GM10248 (cell line): Measurements from ENCODE around the gene DDX6.

Source experiments
- CTCF ChIA-PET: fragments of 300-600 bp; sonication (Branson Sonifier 250); formaldehyde crosslinking; extraction: SDS; loops from one replicate; lab custom pipeline; 2021; ENCODE audit warnings: antibody characterized with exemption; lab: Yijun Ruan, JAX
- POLR2A ChIA-PET: fragments of 350-650 bp; sonication (Branson Sonifier 250); formaldehyde crosslinking; extraction: SDS; loops from one replicate; lab custom pipeline; 2020; ENCODE audit warnings: antibody characterized with exemption; lab: Yijun Ruan, JAX
- DNase-seq: peaks from one replicate; pipeline ENCODE4 v3.0.0; 2012; ENCODE audit errors: extremely low spot score
- CTCF ChIP-seq: IDR thresholded peaks from 2 replicates; pipeline ENCODE4 v1.5.1; 2012; ENCODE audit warnings: mild to moderate bottlenecking, low read depth; ENCODE audit errors: extremely low read depth, missing control alignments, control extremely low read depth

DDX6 gene

GRCh38 chr11:118748056-118748455 lies 42.9 kb downstream of the DDX6 start:
- no peak for DNase-seq
- ChIA-PET POLR2A (interaction anchor here (1.0 kb wide), 1 partner anchor 347 kb away, joined by 4 read pairs; a partner anchor contains a TSS), CTCF (no interaction called here)
- no peak for TF ChIP-seq CTCF

- ChIA-PET CTCF (interaction anchor here (1.5 kb wide), 1 partner anchor 58 kb away, joined by 4 read pairs; no protein-coding TSS in a partner anchor), POLR2A (no interaction called here)
- DNase-seq, result no peak
- TF ChIP-seq CTCF, result no peak
These were observed 43.9 kb downstream of the DDX6 start for GRCh38 chr11:118746988-118747585.

DNA sequence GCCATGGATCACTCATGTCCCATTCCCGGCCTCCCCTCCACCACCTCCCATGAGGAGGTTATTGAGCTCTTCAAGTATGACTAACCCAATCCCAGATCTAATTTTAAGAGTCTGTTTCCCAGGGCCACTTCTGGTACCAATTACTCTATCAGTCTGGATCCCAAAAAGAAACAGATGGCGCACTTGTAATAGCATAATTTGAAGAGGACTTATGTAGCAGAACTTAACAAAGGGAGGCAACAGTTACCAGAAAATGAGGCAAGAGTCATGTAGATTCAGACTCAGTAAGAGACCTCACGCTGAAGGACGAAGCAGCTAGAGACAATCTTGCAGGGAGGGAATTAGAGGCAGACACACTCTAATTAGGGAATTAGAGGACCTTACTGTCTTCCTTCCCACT lies 46.9 kb downstream of the DDX6 start:
- no peak for TF ChIP-seq CTCF
- no peak for DNase-seq
- POLR2A ChIA-PET, result interaction anchor here (0.5 kb wide), 1 partner anchor 47 kb away, joined by 5 read pairs; the partner anchor contains the start of gene DDX6
- CTCF ChIA-PET, result interaction anchor here (1.1 to 1.7 kb wide), 2 partner anchors 11 to 54 kb away, joined by 4 to 7 read pairs; no protein-coding TSS in a partner anchor

DNA sequence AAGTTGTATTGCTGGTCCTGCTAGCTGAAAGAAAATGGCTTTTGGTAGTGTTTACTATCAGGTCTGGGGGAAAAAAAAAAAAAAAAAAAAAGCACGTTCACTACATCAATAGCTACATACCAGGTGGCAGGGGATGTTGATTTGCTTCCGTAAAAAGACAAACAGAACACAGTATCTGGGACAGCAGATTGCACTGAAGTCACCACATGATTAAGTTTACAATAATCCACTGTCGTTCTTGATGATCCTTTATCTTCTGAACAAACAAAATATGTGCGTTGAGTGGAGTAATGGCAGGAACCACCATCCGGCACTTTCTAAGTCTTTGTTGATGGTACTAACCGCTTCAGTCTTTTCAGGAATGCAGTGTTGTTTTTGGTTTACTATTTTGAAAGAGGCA lies 48.7 kb downstream of the DDX6 start:
- DNase-seq, result no peak
- ChIA-PET POLR2A (interaction anchor here (0.6 to 0.7 kb wide), 2 partner anchors 15 to 388 kb away, joined by 3 to 7 read pairs; no protein-coding TSS in a partner anchor), CTCF (no interaction called here)
- TF ChIP-seq CTCF, result no peak

- CTCF ChIA-PET, result no interaction called here
- TF ChIP-seq CTCF, result no peak
- POLR2A ChIA-PET, result no interaction called here
- DNase-seq, result no peak
These were observed 50.1 kb downstream of the DDX6 start for GRCh38 chr11:118740892-118741291.

DNA sequence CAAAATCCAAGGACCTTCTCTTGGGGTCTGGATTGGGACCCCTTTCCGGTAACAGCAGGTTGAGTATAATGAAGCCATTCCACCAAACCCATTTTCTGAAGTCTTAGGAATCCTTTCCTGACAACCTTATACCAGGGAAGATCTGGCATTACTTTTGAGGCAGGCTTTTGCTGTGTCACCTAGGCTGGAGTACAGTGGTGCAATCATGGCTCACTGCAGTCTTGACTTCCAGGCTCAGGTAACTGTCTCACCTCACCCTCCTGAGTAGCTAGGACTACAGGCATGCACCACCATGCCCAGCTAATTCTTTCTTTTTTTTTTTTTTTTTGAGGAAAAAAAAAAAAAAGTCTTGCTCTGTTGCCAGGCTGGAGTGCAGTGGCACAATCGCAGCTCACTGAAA lies 55.8 kb downstream of the DDX6 start:
- TF ChIP-seq CTCF, result no peak
- POLR2A ChIA-PET, result interaction anchor here (0.6 kb wide), 1 partner anchor 387 kb away, joined by 4 read pairs; no protein-coding TSS in a partner anchor
- CTCF ChIA-PET, result no interaction called here
- no peak for DNase-seq
